HG02588 (cell line): Measurements from ENCODE around the gene NDE1.

Source experiments
- ATAC-seq: cut with Tn5 transposase; IDR thresholded peaks from one replicate; pipeline ENCODE4 v1.9.1; 2021; ENCODE audit warnings: mild to moderate bottlenecking, moderate library complexity; ENCODE audit not compliant: unreplicated experiment

The NDE1 gene

DNA sequence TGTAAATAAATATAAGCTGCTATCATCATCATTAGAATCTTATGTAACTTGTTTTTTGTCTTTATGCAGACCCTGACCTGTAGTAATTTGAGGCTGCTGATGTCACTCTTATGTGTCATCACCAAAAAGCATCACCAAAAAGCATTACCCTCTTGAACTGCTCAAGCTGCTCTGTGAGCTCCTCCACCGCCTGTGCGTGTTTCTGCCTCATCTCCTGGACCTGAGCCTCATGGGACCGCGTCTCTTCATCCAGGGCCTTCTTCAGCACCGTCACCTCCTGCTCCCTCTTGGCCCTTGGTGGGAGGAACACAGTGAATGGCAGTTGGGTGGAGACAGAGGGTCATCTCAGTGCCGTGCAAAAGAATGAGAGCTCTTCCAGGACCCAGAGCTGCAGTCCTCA is 82.4 kb downstream of the NDE1 start:
- ATAC-seq = no peak

DNA sequence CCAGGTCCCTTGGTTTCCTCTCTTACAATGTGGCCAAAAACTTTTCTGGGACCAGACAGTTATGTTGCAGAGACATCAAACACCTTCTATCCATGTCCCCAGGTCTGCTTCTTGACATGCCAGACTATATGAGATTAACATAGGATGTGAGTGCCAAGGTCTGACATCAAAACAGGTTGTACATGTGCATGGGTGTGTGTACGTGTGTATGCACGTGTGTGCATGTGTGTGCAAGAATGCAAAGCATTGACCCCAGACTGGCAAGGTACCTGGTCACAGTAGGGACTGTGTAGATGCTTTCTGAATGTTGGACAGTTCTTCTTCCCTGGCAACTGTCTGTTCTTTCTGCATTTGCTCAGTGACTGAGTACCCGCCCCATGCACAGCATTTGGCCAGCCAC is 85.6 kb downstream of the NDE1 start:
- ATAC-seq = no peak

DNA sequence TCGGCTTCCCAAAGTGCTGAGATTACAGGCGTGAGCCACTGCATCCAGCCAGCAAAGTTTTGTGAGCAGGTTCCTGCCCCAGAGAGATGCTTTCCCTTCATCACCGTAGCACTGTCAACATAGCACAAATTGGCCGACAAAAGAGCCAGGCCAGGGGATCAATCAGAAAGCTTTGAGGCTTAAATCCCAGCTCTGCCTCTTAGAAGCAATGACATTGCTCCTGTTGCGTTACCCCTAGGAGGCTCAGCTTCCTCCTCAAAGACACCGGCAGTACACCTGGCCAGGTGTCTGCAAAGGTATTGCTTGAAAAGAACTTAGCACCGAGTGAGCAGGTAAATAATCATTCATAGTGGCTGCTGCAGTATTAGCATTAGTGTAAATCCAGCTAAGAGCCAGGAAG is 86.5 kb downstream of the NDE1 start:
- no peak for ATAC-seq

DNA sequence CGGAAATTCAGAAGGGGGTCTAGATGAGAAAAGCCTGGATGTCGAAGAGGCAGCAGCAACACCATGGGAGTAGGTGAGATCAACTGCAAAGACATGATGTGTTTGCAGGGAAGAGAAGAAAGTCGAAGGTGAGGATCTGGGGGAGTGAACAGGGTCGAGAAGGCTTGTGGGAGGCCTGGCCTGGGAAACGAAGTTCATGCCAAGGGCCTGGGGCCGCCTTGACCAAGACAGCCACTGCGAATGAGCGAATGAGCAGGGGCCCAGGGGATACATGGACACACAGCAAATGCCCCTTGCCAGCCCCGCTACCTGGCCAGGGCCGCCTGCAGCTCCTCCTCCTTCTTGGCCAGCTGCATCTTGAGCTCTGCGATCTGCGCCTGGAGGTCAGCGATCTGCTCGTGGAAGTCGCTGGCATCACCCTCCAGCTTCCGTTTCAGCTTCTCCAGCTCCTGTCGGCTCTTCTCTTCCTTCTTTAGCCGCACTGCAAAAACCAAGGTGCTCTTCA is 87.1 kb downstream of the NDE1 start:
- no peak for ATAC-seq

DNA sequence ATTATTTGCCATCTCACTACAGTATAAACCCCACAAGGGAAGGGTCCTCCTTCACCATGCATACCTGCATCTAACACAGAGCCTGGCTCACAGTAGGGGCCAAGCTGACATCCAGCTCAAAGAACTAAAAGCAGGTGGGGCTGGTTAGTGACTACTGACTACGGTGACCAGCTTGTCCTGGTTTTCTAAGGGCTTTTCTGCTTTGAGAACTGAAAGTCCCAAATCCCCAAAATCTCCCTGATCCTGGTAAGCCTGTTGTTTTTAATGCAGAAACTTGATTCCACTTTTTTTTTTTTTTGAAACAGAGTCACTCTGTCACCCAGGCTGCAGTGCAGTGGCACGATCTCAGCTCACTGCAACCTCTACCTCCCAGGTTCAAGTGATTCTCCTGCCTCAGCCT is 89.4 kb downstream of the NDE1 start:
- no peak for ATAC-seq

DNA sequence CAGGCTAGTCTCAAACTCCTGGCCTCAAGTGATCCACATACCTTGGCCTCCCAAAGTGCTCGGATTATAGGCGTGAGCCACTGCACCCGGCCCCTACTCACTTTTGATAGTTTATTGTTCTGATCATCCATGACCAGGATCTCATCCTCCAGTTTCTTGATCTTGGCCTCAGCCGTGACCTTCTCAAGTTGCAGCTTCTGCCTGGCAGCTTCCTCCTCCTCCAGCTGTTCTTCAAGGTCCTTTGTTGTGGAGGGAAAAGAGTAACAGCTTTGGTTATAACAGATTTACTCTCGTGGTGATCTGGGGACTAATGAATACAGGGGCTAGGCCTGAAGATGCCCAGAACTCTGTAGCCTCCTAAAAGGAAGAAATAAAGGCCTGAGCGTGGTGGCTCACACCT is 89.9 kb downstream of the NDE1 start:
- ATAC-seq = no peak

DNA sequence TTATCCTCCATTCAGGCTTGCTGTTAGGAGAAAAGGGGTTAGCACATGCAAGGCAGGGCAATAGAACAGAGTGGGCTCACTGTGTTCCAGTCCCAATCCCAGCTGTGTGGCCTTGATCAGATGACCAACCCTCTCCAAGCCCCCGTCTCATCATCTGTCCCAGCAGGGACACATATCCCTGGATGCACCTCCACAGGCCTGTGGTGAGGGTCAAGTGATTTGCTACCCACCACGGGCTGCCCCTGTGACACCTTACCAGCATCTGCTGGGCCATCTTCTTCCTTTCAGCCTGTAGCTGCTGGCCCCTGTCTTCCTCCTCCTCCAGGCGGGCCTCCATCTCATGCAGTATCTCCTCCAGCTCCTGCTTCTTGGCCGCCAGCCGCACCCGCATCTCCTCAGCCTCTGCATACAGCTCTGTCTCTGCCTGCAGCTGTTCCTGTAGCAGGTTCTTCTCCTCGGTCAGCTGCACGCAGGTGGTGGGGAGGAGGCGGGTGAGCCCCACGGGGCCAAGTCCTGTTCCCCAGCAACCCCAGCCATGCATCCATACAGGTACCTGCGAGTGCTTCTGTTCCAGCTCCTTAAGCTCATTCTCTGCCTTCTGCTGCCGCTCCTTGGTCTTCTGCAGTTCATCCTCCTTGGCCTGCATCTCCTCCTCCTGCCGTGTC is 91.3 kb downstream of the NDE1 start:
- no peak for ATAC-seq

DNA sequence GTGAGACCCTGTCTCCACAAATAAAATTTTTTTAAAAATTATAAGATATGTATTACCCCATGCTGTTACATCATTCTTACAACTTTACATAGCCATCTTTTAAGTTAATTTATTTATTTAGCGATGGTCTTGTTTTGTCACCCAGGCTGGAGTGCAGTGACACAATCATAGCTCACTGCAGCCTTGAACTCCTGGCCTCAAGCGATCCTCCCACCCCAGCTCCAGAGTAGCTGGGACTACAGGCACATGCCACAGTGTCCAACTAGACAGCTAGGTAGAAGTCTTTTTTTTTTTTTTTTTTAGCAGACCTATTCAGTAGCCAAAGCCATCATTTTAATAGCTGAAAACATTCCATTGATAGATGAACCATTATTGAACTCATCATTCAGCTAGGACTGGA is 92.7 kb downstream of the NDE1 start:
- no peak for ATAC-seq

DNA sequence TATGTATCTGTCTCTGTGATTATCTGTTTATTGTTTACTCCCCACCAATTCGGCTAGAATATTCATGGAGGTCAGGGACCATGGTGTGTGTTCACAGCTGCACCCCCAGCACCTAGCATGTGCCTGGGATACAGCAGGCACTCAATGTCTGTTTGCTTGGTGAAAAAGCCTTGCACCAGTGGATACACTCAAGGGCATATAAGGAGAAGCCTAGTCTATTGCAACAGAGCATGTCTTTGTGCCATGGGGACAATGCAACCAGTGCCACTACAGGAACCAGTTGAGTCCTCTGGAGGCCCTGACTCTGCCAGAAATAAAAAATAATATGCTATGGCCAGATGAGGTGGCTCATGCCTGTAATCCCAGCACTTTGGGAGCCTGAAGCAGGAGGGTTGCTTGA is 93.6 kb downstream of the NDE1 start:
- ATAC-seq = no peak

DNA sequence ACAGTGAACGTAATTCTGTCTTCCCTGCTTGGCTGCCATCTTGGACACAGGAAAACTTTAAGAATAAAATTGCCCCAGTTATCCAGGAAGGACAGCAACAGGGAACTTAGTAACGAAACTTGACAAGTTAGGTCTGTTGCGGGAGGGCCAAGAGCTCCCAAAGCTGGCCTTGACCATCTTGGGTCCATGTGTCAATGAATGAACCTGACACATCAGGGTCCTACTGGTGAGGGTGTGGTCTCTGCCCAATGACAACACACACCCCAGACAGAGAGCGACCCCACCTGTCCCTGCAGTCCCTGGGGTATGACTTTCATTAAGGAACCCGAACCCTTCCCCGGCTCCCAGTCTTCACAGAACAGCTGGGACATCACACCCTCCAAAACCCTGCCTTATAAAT is 96.3 kb downstream of the NDE1 start:
- no peak for ATAC-seq

DNA sequence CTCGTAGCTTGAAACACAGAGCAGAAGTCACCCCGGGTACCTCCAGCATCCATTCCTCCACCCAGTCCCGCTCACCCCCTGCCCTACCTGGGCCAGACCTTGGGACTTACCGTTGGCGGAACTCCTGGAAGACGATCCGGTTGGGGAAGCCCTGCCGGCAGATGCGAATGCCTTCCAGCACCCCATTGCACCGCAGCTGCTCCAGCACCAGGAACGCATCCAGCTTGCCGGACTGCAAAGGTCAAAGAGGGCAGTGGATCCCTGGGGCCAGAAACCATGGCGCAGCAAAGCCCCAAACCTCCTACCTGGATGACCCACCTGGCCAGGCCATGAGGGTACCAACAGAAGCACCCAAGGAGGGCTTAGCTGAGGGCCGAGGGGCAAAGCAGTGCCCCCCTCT is 97.9 kb downstream of the NDE1 start:
- ATAC-seq = no peak

DNA sequence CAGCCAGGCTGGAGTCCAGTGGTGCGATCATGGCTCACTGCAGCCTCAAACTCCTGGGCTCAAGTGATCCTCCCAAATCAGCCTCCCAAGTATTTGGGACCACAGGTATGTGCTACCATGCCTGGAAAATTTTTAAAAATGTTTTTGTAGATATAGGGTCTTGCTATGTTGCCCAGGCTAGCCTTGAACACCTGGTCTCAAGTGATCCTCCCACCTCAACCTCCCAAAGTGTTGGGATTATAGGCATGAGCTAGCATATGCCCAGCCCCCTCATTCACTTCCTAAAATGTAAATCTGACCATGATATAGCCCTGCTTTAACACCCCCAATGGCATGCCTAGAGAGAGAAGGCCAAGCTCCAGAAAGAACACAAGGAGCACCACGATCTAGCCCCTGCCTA is 98.6 kb downstream of the NDE1 start:
- ATAC-seq = no peak

DNA sequence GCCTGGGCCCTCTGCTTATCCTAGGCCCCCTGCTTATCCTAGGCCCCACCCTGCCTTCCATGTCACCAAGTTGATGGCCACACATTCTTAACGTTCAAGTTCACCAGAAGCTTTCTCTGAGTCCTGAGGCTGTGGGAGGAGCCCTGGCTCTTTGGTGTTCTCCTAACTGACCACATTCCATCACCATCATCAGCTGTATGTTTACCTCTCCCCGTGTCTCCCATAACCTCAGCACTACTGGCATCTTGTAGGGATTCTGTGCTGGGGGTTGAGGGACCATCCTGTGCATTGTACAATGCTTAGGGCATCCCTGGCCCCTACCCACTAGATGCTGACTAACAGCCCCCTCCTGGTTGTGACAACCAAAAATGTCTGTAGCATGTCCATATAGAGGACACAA is 99.3 kb downstream of the NDE1 start:
- no peak for ATAC-seq

DNA sequence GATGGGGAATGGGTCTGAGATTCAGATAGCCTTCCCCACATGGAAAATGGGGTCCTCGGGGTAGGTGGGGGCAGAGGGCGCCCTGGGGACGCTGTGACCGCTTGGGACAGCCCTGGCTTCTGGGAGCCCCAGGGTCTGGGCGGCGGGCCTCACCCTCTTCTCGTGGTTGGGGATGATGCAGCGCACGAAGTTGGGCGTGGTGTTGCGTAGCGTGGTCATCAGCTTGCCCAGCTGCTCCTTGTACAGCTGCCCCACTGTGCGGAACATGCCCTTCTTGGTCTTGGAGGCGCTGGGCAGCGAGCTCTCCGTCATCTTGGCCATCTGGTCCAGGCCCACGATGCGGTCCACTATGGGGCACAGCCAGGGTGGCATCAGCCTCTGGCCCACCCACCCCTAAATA is 99.9 kb downstream of the NDE1 start:
- ATAC-seq = no peak

DNA sequence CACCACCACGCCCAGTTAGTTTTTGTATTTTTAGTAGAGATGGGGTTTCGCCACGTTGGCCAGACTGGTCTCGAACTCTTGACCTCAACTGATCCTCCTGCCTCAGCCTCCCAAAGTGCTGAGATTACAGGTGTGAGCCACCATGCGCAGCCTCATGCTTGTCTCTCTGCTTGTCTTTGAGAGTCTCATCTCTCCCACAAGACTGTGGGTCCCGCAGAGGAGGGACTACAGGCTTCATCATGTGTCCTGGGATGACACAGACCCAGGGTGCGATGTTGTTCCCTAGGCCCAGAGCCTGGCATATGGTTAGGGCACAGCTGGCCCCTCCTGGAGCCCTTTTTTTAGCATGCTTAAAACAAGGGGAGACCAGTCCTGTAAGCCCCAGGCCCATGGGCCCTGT is 101.9 kb downstream of the NDE1 start:
- no peak for ATAC-seq

DNA sequence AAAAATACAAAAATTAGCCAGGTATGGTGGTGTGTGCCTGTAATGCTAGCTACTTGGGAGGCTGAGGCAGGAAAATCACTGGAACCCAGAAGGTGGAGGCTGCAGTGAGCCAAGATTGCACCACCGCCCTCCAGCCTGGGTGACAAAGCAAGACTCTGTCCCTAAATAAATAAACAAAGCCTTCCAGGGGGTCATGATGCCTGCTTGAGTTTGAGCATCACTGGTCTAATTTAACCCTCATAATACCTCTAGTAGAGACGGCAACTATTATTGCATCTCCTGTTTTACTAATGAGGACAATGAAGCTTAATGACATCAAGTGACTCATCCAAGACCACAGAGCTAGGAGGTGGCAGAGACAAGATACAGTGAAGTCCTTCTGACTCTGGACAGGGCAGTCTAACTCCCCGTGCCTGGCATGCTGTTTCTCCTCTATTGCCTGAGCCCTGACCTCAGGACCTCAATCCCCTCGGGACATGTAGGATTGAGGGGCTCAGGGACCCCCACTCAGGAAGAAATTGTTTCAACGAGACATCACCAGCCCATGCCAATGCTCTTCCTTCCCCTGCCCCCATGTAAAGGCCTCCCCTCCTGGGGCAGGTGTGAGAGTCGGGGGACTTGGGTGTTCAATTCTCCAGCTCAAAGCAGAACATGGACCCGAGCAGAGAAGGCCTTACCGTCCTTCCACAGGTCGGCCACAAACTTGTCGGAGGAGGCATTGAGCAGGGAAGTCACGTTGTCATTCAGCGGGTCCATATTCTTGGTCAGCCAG is 102.9 kb downstream of the NDE1 start:
- ATAC-seq = no peak

DNA sequence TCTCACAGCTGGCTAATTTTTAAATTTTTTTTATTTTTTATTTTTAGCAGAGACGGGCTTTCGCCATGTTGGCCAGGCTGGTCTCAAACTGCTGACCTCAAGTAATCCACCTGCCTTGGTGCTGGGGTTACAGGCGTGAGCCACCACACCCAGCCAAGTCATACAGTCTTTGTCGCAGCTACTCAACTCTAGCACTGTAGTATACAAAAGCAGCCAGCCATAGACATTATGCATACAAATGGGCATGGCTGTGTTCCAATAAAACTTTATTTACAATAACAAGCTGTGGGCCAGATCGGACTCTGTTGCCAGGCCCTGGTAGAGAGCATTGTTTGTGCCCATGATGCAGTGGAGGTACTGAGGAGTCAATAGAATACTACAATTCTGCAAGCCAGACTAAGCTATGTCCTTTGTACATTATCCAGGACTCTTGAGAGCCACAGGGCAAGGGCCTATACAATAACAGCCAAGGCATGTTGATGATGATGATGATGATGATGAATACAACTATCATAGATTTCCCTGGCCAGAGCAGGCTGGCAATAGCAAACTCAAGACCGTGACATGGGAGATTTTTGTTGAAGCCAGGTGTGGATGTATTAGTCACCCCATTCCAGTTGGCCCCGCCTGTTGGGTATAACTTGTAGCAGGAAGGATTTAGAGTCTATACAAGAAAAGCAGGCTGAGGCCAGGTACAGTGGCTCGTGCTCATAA is 104.9 kb downstream of the NDE1 start:
- ATAC-seq = no peak

DNA sequence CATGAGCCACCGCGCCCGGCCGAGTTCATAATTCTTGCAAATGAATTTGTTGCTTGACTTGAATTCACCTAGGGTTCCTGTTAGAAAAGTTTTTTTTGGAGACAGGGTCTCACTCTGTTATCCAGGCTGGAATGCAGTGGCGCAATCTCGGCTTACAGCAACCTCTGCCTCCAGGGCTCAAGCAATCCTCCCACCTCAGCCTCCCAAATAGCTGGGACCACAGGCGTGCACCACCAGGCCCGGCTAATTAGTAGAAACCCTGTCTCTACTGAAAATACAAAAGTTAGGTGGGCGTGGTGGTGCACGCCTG is 107.0 kb downstream of the NDE1 start:
- no peak for ATAC-seq

DNA sequence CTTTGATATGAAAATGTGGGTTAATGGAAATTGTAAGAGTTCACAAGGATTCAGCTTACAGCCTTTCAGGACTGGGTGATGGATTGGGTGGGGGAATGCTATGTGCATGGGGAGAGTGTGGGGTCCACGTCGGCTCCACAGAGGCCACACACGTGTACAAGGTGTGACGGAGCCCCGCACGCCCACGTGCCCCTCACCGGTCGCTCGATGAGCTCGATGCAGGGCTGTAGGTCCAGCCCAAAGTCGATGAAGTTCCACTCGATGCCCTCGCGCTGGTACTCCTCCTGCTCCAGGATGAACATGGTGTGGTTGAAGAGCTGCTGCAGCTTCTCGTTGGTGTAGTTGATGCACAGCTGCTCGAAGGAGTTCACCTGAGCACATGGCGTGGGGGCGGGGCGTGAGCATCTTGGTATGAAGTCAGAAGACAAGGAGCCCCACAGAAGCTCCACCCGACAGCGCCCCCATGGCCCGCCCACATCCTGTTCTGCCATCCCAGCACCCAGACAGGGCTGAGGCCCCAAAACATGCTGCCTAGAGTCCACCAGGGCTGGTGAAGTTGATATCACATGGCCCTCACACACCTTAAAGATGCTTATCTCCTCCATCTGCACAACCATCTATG is 107.7 kb downstream of the NDE1 start:
- no peak for ATAC-seq

DNA sequence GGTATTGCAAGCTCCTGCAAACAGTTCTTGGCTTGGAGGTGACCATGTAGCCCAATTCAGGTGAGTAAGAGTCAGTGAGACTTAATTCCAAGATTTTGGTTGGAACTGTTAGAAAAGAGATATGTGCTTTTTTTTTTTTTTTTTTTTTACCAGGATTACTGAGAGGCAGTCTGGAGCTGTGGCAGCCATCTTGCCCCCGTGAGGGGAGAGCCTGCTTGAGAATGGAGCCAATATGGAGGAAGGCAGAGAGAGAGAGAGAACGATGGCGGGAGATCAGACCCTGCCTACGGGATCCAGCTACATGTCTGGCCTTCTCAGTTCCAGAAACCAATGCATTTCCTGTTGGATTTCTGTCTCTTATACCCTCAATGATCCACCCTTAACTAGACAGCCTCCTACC is 109.0 kb downstream of the NDE1 start:
- ATAC-seq = no peak

DNA sequence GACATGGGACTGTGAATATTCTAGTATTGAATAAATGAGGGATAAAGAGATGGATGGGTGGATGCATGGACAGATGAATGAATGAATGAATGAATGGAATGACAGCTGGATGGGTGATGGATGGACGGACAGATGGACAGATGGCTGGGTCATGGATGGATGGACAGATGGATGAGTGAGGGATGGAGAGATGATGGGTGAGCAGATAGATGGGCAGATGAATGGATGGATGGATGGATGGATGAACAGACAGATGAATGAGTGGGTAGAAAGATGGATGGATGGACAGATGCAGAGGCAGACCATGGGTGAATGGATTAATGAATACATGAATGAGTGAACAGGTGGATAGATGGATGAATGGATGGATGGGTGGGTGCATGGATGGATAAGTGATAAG is 110.1 kb downstream of the NDE1 start:
- no peak for ATAC-seq

DNA sequence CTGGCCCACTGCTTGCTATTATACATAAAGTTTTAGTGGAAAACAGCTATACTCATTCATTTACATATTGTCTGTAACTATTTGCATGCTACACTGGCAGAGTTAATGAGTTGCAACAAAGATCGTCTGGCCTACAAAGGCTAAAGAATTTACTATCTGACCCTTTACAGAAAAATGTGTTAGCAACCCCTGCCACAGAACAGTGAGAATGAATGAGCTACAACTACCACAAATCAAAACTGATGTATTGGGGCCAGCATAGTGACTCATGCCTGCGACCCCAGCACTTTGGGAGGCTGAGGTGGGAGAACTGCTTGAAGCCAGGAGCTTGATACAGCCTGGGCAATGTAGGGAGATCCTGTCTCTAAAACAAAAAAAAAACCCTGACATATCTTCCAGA is 114.1 kb downstream of the NDE1 start:
- no peak for ATAC-seq
